B cell (primary cell): ENCODE results near the gene GDAP1L1. TPM values are rescaled to one million over a fixed set of nuclear protein-coding genes. Genes with fewer than 3 reads are reported as not detected.

Source experiments
- ATAC-seq: fragments of 200-7000 bp; cut with Tn5 transposase; one replicate; pipeline ENCODE4 v1.10.0; 2021; ENCODE audit warnings: low read depth, mild to moderate bottlenecking, moderate number of reproducible peaks, moderate library complexity
- CTCF ChIA-PET: fragments of 350-600 bp; sonication (Branson Sonifier 250); formaldehyde crosslinking; loops from one replicate; lab custom pipeline; 2021; ENCODE audit warnings: antibody characterized with exemption, inconsistent platforms; lab: Charles Lee
- POLR2A ChIA-PET: fragments of 350-600 bp; sonication (Branson Sonifier 250); formaldehyde crosslinking; loops from one replicate; lab custom pipeline; 2021; ENCODE audit warnings: antibody characterized with exemption; lab: Charles Lee
- DNase-seq: peaks from one replicate; pipeline ENCODE4 v3.0.0; 2013
- H2AFZ ChIP-seq: 2 replicates; pipeline ENCODE4 v1.6.1; 2012; ENCODE audit warnings: mild to moderate bottlenecking, low read depth, low read length; ENCODE audit not compliant: insufficient read depth, poor library complexity, severe bottlenecking
- H3K27ac ChIP-seq, 2 donors: 1 replicate in 1 of 2; 2 replicates in 1 of 2; pipeline ENCODE4 v1.5.1; 2012 to 2013; ENCODE audit warnings: low read length in 2 of 2, mild to moderate bottlenecking in 2 of 2, moderate library complexity in 1 of 2
- H3K27me3 ChIP-seq, 4 experiments: fragments of 200-600 bp in 1 of 4; sonication (generic) in 1 of 4; replicated peaks in 1 of 4; 1 replicate in 2 of 4; 2 replicates in 2 of 4; pipeline versions ENCODE4 v1.6.1 to v1.7.0; 2013 to 2016; ENCODE audit warnings: low read length in 3 of 4, mild to moderate bottlenecking in 2 of 4, mixed read lengths in 1 of 4, moderate library complexity in 1 of 4; ENCODE audit not compliant: insufficient read depth in 4 of 4, control insufficient read depth in 3 of 4; ENCODE audit errors: control extremely low read depth in 1 of 4
- H3K36me3 ChIP-seq, 2 experiments: replicated peaks in 1 of 2; 1 replicate in 1 of 2; 2 replicates in 1 of 2; pipeline versions ENCODE4 v1.6.1 to v1.7.1; 2013; ENCODE audit warnings: low read length in 1 of 2; ENCODE audit not compliant: insufficient read depth in 2 of 2, control insufficient read depth in 1 of 2; ENCODE audit errors: control extremely low read depth in 1 of 2, extremely low read depth in 1 of 2
- H3K4me1 ChIP-seq, 2 donors: fragments of 200-600 bp in 1 of 2; sonication (generic) in 1 of 2; 1 replicate in 1 of 2; 2 replicates in 1 of 2; pipeline versions ENCODE4 v1.5.1 to v1.6.1; 2013 to 2017; ENCODE audit warnings: low read length in 2 of 2; ENCODE audit not compliant: control insufficient read depth in 2 of 2, insufficient read depth in 2 of 2
- H3K4me2 ChIP-seq: replicated peaks from 2 replicates; pipeline ENCODE3; 2012; ENCODE audit warnings: mild to moderate bottlenecking, low read depth, low read length; ENCODE audit not compliant: poor library complexity, severe bottlenecking
- H3K4me3 ChIP-seq, 5 experiments: fragments of 200-600 bp in 1 of 5; sonication (generic) in 1 of 5; 1 replicate in 3 of 5; 2 replicates in 2 of 5; pipeline versions ENCODE4 v1.5.1 to v1.7.0; 2011 to 2016; ENCODE audit warnings: low read length in 4 of 5, mild to moderate bottlenecking in 4 of 5, low read depth in 2 of 5, control low read depth in 1 of 5, moderate library complexity in 1 of 5; ENCODE audit not compliant: insufficient read depth in 1 of 5; ENCODE audit errors: control extremely low read depth in 1 of 5, extremely low read depth in 1 of 5
- H3K79me2 ChIP-seq: fragments of 200-600 bp; sonication (generic); one replicate; pipeline ENCODE4 v1.6.0; 2016; ENCODE audit warnings: low read length; ENCODE audit not compliant: control insufficient read depth, insufficient read depth
- H3K9ac ChIP-seq: fragments of 200-600 bp; sonication (generic); 2 replicates; pipeline ENCODE4 v1.6.1; 2017; ENCODE audit warnings: mild to moderate bottlenecking, low read length, moderate library complexity
- H3K9me3 ChIP-seq, 3 donors: one replicate each; pipeline versions ENCODE4 v1.6.1 to v1.7.1; 2013; ENCODE audit warnings: low read length in 2 of 3; ENCODE audit not compliant: control insufficient read depth in 2 of 3, insufficient read depth in 1 of 3; ENCODE audit errors: control extremely low read depth in 1 of 3
- H4K20me1 ChIP-seq: 2 replicates; pipeline ENCODE4 v1.6.0; 2012; ENCODE audit warnings: mild to moderate bottlenecking, low read length; ENCODE audit not compliant: insufficient read depth, control insufficient read depth, poor library complexity, severe bottlenecking
- H3K27ac Mint-ChIP-seq: one replicate; pipeline ENCODE4 v1.8.0; 2021; ENCODE audit warnings: mixed read lengths
- H3K27me3 Mint-ChIP-seq: one replicate; pipeline ENCODE4 v1.8.0; 2021; ENCODE audit warnings: mixed read lengths
- H3K4me1 Mint-ChIP-seq: one replicate; pipeline ENCODE4 v1.8.0; 2021; ENCODE audit warnings: mixed read lengths
- H3K4me3 Mint-ChIP-seq: one replicate; pipeline ENCODE4 v1.8.0; 2021; ENCODE audit warnings: mixed read lengths
- H3K9me3 Mint-ChIP-seq: one replicate; pipeline ENCODE4 v1.8.0; 2022; ENCODE audit warnings: mixed read lengths; ENCODE audit not compliant: insufficient read depth
- CTCF ChIP-seq: fragments of 200-600 bp; IDR thresholded peaks from one replicate; pipeline ENCODE4 v1.8.0; 2022; ENCODE audit warnings: antibody characterized with exemption, mild to moderate bottlenecking
- EZH2 ChIP-seq: IDR thresholded peaks from 2 replicates; pipeline ENCODE4 v1.6.1; 2012; ENCODE audit warnings: borderline replicate concordance, low read depth, mild to moderate bottlenecking, moderate library complexity, low read length; ENCODE audit not compliant: insufficient read depth, poor library complexity, severe bottlenecking
- WGBS: methylation state at CpG from one replicate; pipeline ENCODE4 v1.1.5; 2013; ENCODE audit warnings: missing lambda C conversion rate; ENCODE audit not compliant: insufficient coverage; 5-methylcytosine and 5-hydroxymethylcytosine counted together
- intact Hi-C: fragments of 100-400 bp; cut with micrococcal nuclease; formaldehyde crosslinking; loops from one replicate; pipeline ENCODE4 v1.10.0; 2022
- polyA minus RNA-seq: library from RNA; depleted of rRNA, polyadenylated mRNA; stranded (reverse); fragments of >200 nt; gene quantifications from 2 replicates; pipeline ENCODE4 v1.2.3, GENCODE V29; 2012
- polyA plus RNA-seq: library from polyadenylated mRNA; depleted of rRNA; stranded (reverse); fragments of >200 nt; gene quantifications from 2 replicates; pipeline ENCODE4 v1.2.3, GENCODE V29; 2012
- total RNA-seq, 2 donors: library from RNA; stranded (reverse); fragments of 120-200 nt in 1 of 2; gene quantifications; 1 replicate in 1 of 2; 2 replicates in 1 of 2; pipeline versions ENCODE4 v1.2.3 to v1.2.4, GENCODE V29; 2013 to 2022

GDAP1L1 gene
- total RNA-seq = not detected in 2 replicates
- not detected for total RNA-seq (2013)
- polyA plus RNA-seq = not detected in 2 replicates
- not detected in 2 replicates for polyA minus RNA-seq

- intact Hi-C loops = no loop called here
- Mint-ChIP-seq H3K27ac (no peak within 1 kb of the TSS), H3K27me3 (peaks cover 49% of the 10 kb centered on the region), H3K9me3 (no peaks in the 10 kb centered on the region), H3K4me3 (no peak within 1 kb of the TSS), H3K4me1 (peaks cover 3% of the 10 kb centered on the region)
- H3K9me3 ChIP-seq = peaks cover 0 to 8% (median 0%) of the 10 kb centered on the region in 3 donors
- H3K9ac ChIP-seq = no peak within 1 kb of the TSS
- H2AFZ ChIP-seq = no peak within 1 kb of the TSS
- H4K20me1 ChIP-seq = no peaks in the 10 kb centered on the region
- no peaks in the 10 kb centered on the region for H3K79me2 ChIP-seq
- no peak within 1 kb of the TSS for H3K4me2 ChIP-seq
- no peak within 1 kb of the TSS for H3K27ac ChIP-seq
- H3K27me3 ChIP-seq = peaks cover 0 to 39% (median 12%) of the 10 kb centered on the region in 4 experiments
- no peak for ATAC-seq
- CTCF ChIA-PET = interaction anchor here (1.8 kb wide), 1 partner anchor 30 kb away, joined by 4 read pairs; no protein-coding TSS in a partner anchor
- H3K36me3 ChIP-seq = no peaks in the 10 kb centered on the region
- no peaks in the 10 kb centered on the region for H3K4me1 ChIP-seq
- DNase-seq = no peak
- WGBS = 9% methylated on average over 23 of the region's 32 CpGs
- TF ChIP-seq CTCF = no peak
- TF ChIP-seq EZH2 = no peak
- H3K4me3 ChIP-seq = no peak within 1 kb of the TSS
- POLR2A ChIA-PET = no interaction called here
These were observed at the start of gene GDAP1L1 for GRCh38 chr20:44247131-44247571. Gene GDAP1L1 (plus strand): TSS chr20:44247308. CDS start chr20:44247335, 27 bp downstream.

- intact Hi-C loops = no loop called here
- ATAC-seq = no peak
These were observed 48.2 kb upstream of the GDAP1L1 start for GRCh38 chr20:44198872-44199271.

More at GRCh38 chr20:44198872-44199271, 48.2 kb upstream of the GDAP1L1 start:
- Histone ChIP-seq H3K4me3 (no peak overlapping the region), H3K9ac (no peak overlapping the region), H3K4me1 (no peaks in the 10 kb centered on the region), H4K20me1 (peaks cover 80% of the 10 kb centered on the region), H3K36me3 (peaks cover 10 to 79% of the 10 kb centered on the region in 2 experiments), H3K9me3 (no peaks in the 10 kb centered on the region), H3K27me3 (no peaks in the 10 kb centered on the region), H3K79me2 (peaks cover 46% of the 10 kb centered on the region), H2AFZ (no peak overlapping the region), H3K4me2 (no peak overlapping the region), H3K27ac (no peak overlapping the region)
- DNase-seq = no peak
- ChIA-PET POLR2A (no interaction called here), CTCF (no interaction called here)
- no peaks in the 10 kb centered on the region for H3K9me3 Mint-ChIP-seq
- no peak overlapping the region for H3K4me3 Mint-ChIP-seq
- no peaks in the 10 kb centered on the region for H3K27me3 Mint-ChIP-seq
- WGBS = no CpG with 5 or more reads among the region's 4 CpGs
- peaks cover 16% of the 10 kb centered on the region for H3K4me1 Mint-ChIP-seq
- TF ChIP-seq CTCF = no peak
- no peak for TF ChIP-seq EZH2
- no peak overlapping the region for H3K27ac Mint-ChIP-seq
